Psoas muscle (tissue), 8 donors: Measurements from ENCODE around the gene JAKMIP3. TPM values are rescaled to one million over a fixed set of nuclear protein-coding genes. Genes with fewer than 3 reads are reported as not detected.

Experiments
- ATAC-seq, 4 donors: fragments of 200-7000 bp; cut with Tn5 transposase; one replicate each; pipeline ENCODE4 v1.9.1; 2020; ENCODE audit warnings: moderate library complexity in 3 of 4, mild to moderate bottlenecking in 2 of 4
- DNase-seq, 2 donors: peaks; one replicate each; pipeline ENCODE4 v3.0.0-alpha.2; 2020
- H3K27ac ChIP-seq: fragments of 200-600 bp; one replicate; pipeline ENCODE4 v1.8.0; 2022
- H3K27me3 ChIP-seq, 3 donors: fragments of 200-600 bp in 1 of 3; one replicate each; pipeline versions ENCODE4 v1.6.1 to v1.8.0; 2013 to 2022; ENCODE audit warnings: low read length in 2 of 3, mild to moderate bottlenecking in 2 of 3, moderate library complexity in 1 of 3; ENCODE audit not compliant: insufficient read depth in 3 of 3
- H3K36me3 ChIP-seq, 2 donors: fragments of 200-600 bp in 1 of 2; one replicate each; pipeline versions ENCODE4 v1.6.1 to v1.8.0; 2013 to 2022; ENCODE audit warnings: low read depth in 1 of 2, mild to moderate bottlenecking in 1 of 2, moderate library complexity in 1 of 2; ENCODE audit not compliant: insufficient read depth in 1 of 2
- H3K4me1 ChIP-seq: fragments of 200-600 bp; one replicate; pipeline ENCODE4 v1.8.0; 2022
- H3K4me3 ChIP-seq: fragments of 200-600 bp; one replicate; pipeline ENCODE4 v1.8.0; 2022; ENCODE audit warnings: mild to moderate bottlenecking
- H3K9me3 ChIP-seq: fragments of 200-600 bp; one replicate; pipeline ENCODE4 v1.8.0; 2022
- WGBS, 3 donors: extraction: QIAGEN DNeasy Blood & Tissue Kit; methylation state at CpG; one replicate each; pipeline versions ENCODE4 v1.1.6 to v1.1.7; 2013; 5-methylcytosine and 5-hydroxymethylcytosine counted together
- intact Hi-C, 2 donors: fragments of 100-400 bp; cut with DNase I; formaldehyde crosslinking; loops; one replicate each; pipeline versions ENCODE4 v1.11.0 to v1.14.2; 2022
- polyA plus RNA-seq, 3 donors: library from polyadenylated mRNA; stranded (reverse); fragments of 200-250 nt; gene quantifications; one replicate each; pipeline ENCODE4 v1.2.3, GENCODE V29; 2013
- total RNA-seq, 4 donors: library from RNA; stranded (reverse); fragmentation: NEBNext Ultra II Directional in 2 of 4; extraction: Animal tissue kit (Norgen Biotek cat#: 25700) in 2 of 4; gene quantifications; one replicate each; pipeline versions ENCODE4 v1.2.1 to v1.2.4, GENCODE V29; 2021 to 2023
- TF ChIP-seq, protein P1 (sequence below): fragments of 200-600 bp; IDR thresholded peaks from one replicate; pipeline ENCODE4 v1.8.0; 2022; ENCODE audit warnings: antibody characterized with exemption
- donor health status: healthy with polysubstance abuse.
- donor health status: DM: no; HTN: no; CAD: no; lungs with moderate emphysema.
- donor health status: Bipolar disorder and iron deficiency.
- donor health status: healthy.
- donor health status: DM: yes; HTN: yes; CAD: no.
- donor health status: DM: no; HTN: no; CAD: no.
- donor health status: DM: no; HTN: no; CAD: no.
- donor health status: DM: yes; HTN: yes; CAD: no.

Gene JAKMIP3
- total and polyA plus RNA-seq, 7 donors, result 0.12 to 1.7 (median 0.52) TPM

- ATAC-seq (no peak), DNase-seq (no peak)
- intact Hi-C loops, result no loop called here
- Histone ChIP-seq H3K36me3 (no peaks in the 10 kb centered on the region), H3K9me3 (no peaks in the 10 kb centered on the region), H3K4me3 (no peak overlapping the region), H3K27ac (no peak overlapping the region), H3K27me3 (no peaks in the 10 kb centered on the region), H3K4me1 (no peaks in the 10 kb centered on the region)
- WGBS, 3 donors, result 82 to 88% (median 84%) methylated on average over 14 of the region's 14 CpGs
- TF ChIP-seq, protein P1, sequence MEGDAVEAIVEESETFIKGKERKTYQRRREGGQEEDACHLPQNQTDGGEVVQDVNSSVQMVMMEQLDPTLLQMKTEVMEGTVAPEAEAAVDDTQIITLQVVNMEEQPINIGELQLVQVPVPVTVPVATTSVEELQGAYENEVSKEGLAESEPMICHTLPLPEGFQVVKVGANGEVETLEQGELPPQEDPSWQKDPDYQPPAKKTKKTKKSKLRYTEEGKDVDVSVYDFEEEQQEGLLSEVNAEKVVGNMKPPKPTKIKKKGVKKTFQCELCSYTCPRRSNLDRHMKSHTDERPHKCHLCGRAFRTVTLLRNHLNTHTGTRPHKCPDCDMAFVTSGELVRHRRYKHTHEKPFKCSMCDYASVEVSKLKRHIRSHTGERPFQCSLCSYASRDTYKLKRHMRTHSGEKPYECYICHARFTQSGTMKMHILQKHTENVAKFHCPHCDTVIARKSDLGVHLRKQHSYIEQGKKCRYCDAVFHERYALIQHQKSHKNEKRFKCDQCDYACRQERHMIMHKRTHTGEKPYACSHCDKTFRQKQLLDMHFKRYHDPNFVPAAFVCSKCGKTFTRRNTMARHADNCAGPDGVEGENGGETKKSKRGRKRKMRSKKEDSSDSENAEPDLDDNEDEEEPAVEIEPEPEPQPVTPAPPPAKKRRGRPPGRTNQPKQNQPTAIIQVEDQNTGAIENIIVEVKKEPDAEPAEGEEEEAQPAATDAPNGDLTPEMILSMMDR, result no peak
These were observed 48.1 kb downstream of the JAKMIP3 start for GRCh38 chr10:132113766-132114365.

DNA sequence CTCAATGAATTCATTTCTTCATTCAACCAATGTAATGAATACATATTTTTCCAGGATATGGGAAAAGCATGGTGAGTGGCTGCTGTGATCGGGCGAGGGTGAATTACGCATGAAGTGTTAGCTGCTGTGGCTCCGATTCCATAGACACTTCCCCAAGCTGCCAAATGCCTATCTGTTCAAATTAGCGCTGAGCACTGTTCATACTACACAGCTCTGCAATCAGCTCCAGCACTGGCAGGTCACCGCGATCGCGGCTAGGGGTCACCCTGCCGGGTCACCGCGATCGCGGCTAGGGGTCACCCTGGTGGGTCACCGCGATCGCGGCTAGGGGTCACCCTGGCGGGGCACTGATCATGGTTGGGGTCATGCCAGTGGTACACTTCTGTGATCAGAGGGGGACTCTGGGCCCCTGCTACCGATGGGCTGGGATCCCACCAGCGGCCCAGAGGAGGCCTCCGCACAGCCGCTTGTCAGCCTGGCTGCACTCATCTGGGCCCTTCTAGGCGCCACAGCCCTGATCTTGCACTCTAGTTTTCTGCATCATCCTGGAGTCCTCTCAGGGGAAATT, 49.3 kb downstream of the JAKMIP3 start:
- H3K27ac ChIP-seq, result no peak overlapping the region
- DNase-seq, result no peak
- ATAC-seq, result no peak
- H3K27me3 ChIP-seq, result no peaks in the 10 kb centered on the region
- intact Hi-C loops, result no loop called here
- no peak overlapping the region for H3K4me3 ChIP-seq
- H3K9me3 ChIP-seq, result no peaks in the 10 kb centered on the region
- TF ChIP-seq, protein P1, result no peak
- no peaks in the 10 kb centered on the region for H3K4me1 ChIP-seq
- no peaks in the 10 kb centered on the region for H3K36me3 ChIP-seq
- 81 to 93% (median 88%) methylated on average over 24 of the region's 24 CpGs for WGBS, 3 donors

Other genes starting within 250 kb of the JAKMIP3 start
- gene PPP2R2D, start 164.9 kb upstream of the JAKMIP3 start, total RNA-seq, result 10 to 100 TPM; 19.2 to 47.4 (median 33.0) TPM
- 10 to 100 TPM; 23.0 to 27.3 (median 25.7) TPM for gene PPP2R2D, start 164.9 kb upstream of the JAKMIP3 start, polyA plus RNA-seq
- 100 to 1,000 TPM in 3 of 4 donors, 10 to 100 TPM in 1; 93.5 to 165 (median 151) TPM for gene BNIP3, start 84.0 kb upstream of the JAKMIP3 start, total RNA-seq
- 100 to 1,000 TPM in 2 of 3 donors, 10 to 100 TPM in 1; 85.9 to 210 (median 133) TPM for gene BNIP3, start 84.0 kb upstream of the JAKMIP3 start, polyA plus RNA-seq
- gene DPYSL4, start 121.0 kb downstream of the JAKMIP3 start, total RNA-seq, result 1 to 10 TPM in 1 of 4 donors, under 1 TPM in 3; 0.82 to 1.4 (median 0.85) TPM
- gene DPYSL4, start 121.0 kb downstream of the JAKMIP3 start, polyA plus RNA-seq, result under 1 TPM; 0.30 to 0.39 (median 0.36) TPM
- gene STK32C, start 242.0 kb downstream of the JAKMIP3 start, total RNA-seq, result 1 to 10 TPM; 5.6 to 7.0 (median 6.1) TPM
- gene STK32C, start 242.0 kb downstream of the JAKMIP3 start, polyA plus RNA-seq, result 10 to 100 TPM in 1 of 3 donors, 1 to 10 TPM in 2; 3.6 to 11.7 (median 8.1) TPM